Ammon's horn (tissue), 1 donor: ENCODE results near the gene CAGE1.
"Not testable (repeated sequence)": the region's sequence is repeated elsewhere in the genome, so short reads cannot be mapped to it uniquely, and the experiment has no call there.

Source experiments
- DNase-seq: peaks from one replicate; pipeline ENCODE4 v3.0.0-alpha.2; 2016; ENCODE audit warnings: low spot score

Gene CAGE1

GRCh38 chr6:7409740-7410139 lies 20.2 kb upstream of the CAGE1 start:
- DNase-seq, result no peak

- DNase-seq, result no peak
Measured at GRCh38 chr6:7406743-7407142, 17.2 kb upstream of the CAGE1 start.

DNA sequence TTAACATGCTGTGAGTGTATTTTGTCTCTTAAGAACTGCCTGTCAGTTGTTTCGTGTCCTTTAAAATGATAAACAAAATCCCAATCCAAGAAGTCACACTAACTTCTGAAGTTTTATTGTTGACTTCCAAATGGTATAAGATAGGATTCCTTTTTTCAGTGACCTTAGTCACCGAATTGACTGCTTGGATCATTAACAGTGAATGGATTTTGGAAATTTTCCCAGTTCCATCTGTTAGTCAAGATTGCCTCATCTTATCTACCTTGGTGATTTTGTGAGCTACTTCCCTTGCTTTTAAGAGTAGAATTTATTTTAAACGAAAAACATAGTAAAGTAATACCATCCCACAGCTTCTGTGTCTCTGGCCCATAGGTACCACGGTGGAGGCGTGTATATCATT lies 15.0 kb upstream of the CAGE1 start:
- no peak for DNase-seq

- peak; percentile 23 for DNase-seq
Measured at GRCh38 chr6:7402716-7403115, 13.2 kb upstream of the CAGE1 start.

GRCh38 chr6:7401075-7401474 lies 11.5 kb upstream of the CAGE1 start:
- no peak for DNase-seq

GRCh38 chr6:7392402-7392801 lies 2.9 kb upstream of the CAGE1 start:
- no peak for DNase-seq

DNA sequence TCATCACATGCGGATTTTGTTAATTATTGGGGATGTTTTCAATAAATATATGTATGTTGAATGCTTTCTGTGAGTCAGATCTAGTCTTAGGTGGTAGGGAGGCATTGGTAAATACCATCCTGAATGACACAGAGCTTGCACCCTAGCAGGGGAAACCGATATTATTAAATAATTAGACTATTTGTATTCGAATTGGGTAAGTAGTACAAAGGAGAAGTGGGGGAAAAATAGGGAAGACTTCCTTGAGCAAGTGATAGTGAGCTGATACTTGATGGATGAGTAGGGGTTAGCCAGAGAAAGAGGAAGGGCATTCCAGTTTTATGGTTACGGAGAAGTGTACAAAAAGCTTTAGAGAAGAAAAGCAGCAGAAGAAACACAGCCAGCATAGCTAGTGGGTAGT lies 1.6 kb upstream of the CAGE1 start:
- no peak for DNase-seq

GRCh38 chr6:7390226-7390878 lies 810 bp upstream of the CAGE1 start:
- DNase-seq, result peak; percentile 64

- no peak for DNase-seq
Measured at GRCh38 chr6:7389162-7389450, 436 bp downstream of the CAGE1 start.

DNA sequence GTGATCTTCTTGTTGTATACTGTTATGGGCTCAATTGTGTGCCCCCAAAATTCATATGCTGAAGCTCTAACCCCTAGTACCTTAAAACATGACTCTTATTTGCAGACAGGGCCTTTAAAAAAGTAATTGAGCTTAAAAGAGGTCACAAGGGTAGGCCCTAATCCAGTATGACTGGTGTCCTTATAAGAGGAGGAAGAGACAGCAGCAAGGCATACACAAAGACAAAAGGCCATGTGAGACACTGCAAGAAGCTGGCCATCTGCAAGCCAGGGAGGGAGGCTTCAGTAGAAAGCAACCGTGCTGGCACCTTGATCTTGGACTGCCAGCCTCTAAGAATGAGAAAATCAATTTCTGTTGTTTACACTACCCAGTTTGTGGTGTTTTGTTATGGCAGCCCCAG lies 8.4 kb downstream of the CAGE1 start:
- DNase-seq, result no peak

DNA sequence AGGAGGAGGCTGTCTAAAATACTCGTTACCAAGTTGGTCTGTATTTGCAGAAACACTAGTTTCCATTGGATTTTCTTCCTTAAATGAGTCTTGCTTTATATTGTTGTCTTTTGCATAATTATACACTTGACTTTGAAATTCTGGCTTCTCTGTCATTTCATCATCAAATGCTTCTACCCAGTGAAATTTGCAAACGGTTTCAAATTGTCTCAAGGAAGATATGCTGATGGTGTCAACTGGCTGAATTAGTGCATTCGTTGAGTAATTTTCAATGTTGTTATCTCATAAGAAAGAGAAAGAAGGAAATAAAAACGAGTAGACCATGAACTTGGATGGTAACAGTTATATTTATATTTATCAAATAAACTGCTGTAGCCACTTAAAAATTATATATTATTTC lies 10.8 kb downstream of the CAGE1 start:
- no peak for DNase-seq

DNA sequence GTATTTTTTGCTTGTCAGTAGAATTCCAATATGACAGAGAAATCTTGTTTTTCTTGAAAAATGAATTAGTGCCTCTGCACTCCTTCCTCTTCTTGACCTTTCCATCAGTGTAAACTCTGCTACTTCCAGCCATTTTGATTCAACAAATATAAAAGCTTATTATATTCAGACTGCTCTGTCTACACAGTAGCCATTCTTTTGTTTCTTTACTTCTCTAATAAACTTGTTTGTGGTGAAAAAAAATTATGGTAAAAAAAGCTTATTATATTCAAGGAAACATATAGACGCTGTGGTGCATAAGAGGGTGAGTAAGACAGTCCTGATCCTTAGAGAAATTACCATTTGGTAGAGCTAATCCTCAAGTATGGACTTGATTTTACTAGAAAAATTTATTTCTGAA lies 11.6 kb downstream of the CAGE1 start:
- no peak for DNase-seq

DNA sequence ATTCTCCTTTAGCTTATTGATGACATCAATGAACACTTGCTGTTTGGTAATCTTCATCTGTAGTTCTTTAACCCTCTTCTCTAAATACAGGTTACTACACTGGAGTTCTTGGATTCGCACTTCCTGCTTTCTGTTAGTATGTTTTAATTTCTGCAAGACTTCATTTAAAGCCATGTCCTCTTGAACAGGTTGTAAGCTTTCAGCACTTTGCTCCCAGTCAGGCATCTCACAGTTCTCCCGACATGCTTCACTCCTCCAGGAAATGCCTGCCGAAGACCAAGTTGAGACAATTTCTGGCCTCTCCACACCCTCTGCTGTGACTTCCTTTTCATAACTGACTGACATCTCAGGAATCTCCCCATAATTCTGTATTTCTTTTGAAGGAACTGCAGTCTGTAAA lies 15.8 kb downstream of the CAGE1 start:
- no peak for DNase-seq

DNA sequence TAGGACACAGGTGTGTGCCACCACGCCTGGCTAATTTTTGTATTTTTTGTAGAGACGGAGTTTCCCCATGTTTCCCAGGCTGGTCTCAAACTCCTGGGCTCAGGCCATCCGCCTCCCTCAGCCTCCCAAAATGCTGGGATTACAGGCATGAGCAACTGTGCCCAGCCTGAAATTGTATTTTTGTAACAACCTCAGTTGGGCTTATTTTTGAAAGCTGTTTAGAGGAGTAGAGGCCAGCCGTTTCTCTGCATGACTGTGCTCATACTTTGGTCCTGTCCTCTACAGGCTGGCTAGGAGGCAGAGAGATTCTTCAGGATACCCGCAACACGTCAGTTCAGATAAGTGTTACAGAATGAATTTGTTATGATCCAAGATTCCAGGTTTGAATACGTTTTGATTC lies 22.1 kb downstream of the CAGE1 start:
- DNase-seq, result no peak

- not testable (repeated sequence) for DNase-seq
Measured at GRCh38 chr6:7351916-7352315, 37.6 kb downstream of the CAGE1 start.

- DNase-seq, result not testable (repeated sequence)
Measured at GRCh38 chr6:7350591-7350990, 39.0 kb downstream of the CAGE1 start.

DNA sequence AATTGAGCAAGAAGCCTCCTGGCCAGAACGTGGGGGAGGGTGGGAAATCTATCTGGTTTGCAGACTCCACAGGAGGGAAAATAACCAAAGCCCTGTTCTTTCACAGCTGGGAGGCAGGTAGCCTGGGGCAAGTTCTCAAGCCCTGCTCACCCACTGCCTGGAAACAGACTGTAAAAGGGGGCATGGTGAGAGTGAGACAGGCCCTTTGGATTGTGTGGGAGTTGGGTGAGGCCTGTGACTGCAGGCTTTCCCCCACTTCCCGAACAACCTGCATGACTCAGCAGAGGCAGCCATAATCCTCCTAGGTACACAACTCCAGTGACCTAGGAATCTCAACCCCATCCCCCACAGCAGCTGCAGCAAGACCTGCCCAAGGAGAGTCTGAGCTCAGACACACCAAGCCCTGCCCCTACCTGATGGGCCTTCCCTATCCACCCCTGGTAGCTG lies 42.0 kb downstream of the CAGE1 start:
- DNase-seq, result not testable (repeated sequence)

- DNase-seq, result not testable (repeated sequence)
Measured at GRCh38 chr6:7344773-7345450, 44.6 kb downstream of the CAGE1 start.

GRCh38 chr6:7343546-7344475 lies 45.7 kb downstream of the CAGE1 start:
- DNase-seq, result no peak

- no peak for DNase-seq
Measured at GRCh38 chr6:7341989-7342742, 47.4 kb downstream of the CAGE1 start.

- no peak for DNase-seq
Measured at GRCh38 chr6:7341271-7341670, 48.3 kb downstream of the CAGE1 start.
